Omental fat pad (tissue), 4 donors: ENCODE data around the gene CCDC85C. TPM values are rescaled to one million over a fixed set of nuclear protein-coding genes. Genes with fewer than 3 reads are reported as not detected.

Experiments used
- ATAC-seq: fragments of 150-250 bp; one replicate; pipeline ENCODE4 v1.9.1; 2016; ENCODE audit warnings: mild to moderate bottlenecking, moderate library complexity; ENCODE audit not compliant: low FRiP score
- DNase-seq: peaks from one replicate; pipeline ENCODE4 v3.0.0-alpha.2; 2019; ENCODE audit warnings: low spot score
- CTCF ChIP-seq, 3 donors: fragments of 450-650 bp; IDR thresholded peaks; one replicate each; pipeline ENCODE4 v1.5.1; 2016 to 2017; ENCODE audit warnings: antibody characterized with exemption in 3 of 3, mild to moderate bottlenecking in 3 of 3, moderate library complexity in 2 of 3
- total RNA-seq, 4 donors: library from RNA; depleted of rRNA; stranded (reverse); fragments of >200 nt; gene quantifications; one replicate each; pipeline ENCODE4 v1.1.0, GENCODE V29; 2016

The CCDC85C gene
- total RNA-seq, 4 donors from 2014 or later, result 3.3 to 17.7 (median 8.3) TPM

- TF ChIP-seq CTCF (IDR thresholded peaks at IDR 0.05), result no peak
- DNase-seq (no peak), ATAC-seq (no peak)
Observed at GRCh38 chr14:99569725-99570543, 34.1 kb downstream of the CCDC85C start.

- ATAC-seq (no peak), DNase-seq (no peak)
- TF ChIP-seq CTCF (IDR thresholded peaks at IDR 0.05), result no peak
Observed at GRCh38 chr14:99568567-99569560, 35.1 kb downstream of the CCDC85C start.

GRCh38 chr14:99566390-99567354 lies 37.3 kb downstream of the CCDC85C start:
- DNase-seq, result no peak
- ATAC-seq, result no peak
- TF ChIP-seq CTCF (IDR thresholded peaks at IDR 0.05), result no peak

- TF ChIP-seq CTCF (IDR thresholded peaks at IDR 0.05), result no peak
- DNase-seq, result peak; percentile 36
- peak; percentile 58 for ATAC-seq
Observed at GRCh38 chr14:99566009-99566389, 38.0 kb downstream of the CCDC85C start.

GRCh38 chr14:99565383-99565782 lies 38.6 kb downstream of the CCDC85C start:
- ATAC-seq (no peak), DNase-seq (no peak)
- TF ChIP-seq CTCF (IDR thresholded peaks at IDR 0.05), result no peak

GRCh38 chr14:99564926-99565259 lies 39.1 kb downstream of the CCDC85C start:
- ATAC-seq, result no peak
- no peak for DNase-seq
- no peak for TF ChIP-seq CTCF (IDR thresholded peaks at IDR 0.05)
